GM12864 (cell line): ENCODE measurements around the gene VCX3A.

ENCODE experiments used
- DNase-seq: peaks from one replicate; pipeline ENCODE4 v3.0.0-alpha.2; 2011; ENCODE audit warnings: low read depth
- H3K4me3 ChIP-seq: 2 replicates; pipeline ENCODE4 v1.5.1; 2011; ENCODE audit warnings: mild to moderate bottlenecking, low read depth, low read length, control low read depth
- TF ChIP-seq, protein P1 (sequence below): IDR thresholded peaks from 2 replicates; pipeline ENCODE4 v1.5.1; 2011; ENCODE audit warnings: low read depth, mild to moderate bottlenecking, moderate library complexity, low read length, control low read depth, inconsistent platforms; ENCODE audit errors: missing control alignments

VCX3A gene

GRCh38 chrX:6517376-6517775, 17.5 kb downstream of the VCX3A start:
- TF ChIP-seq, protein P1, sequence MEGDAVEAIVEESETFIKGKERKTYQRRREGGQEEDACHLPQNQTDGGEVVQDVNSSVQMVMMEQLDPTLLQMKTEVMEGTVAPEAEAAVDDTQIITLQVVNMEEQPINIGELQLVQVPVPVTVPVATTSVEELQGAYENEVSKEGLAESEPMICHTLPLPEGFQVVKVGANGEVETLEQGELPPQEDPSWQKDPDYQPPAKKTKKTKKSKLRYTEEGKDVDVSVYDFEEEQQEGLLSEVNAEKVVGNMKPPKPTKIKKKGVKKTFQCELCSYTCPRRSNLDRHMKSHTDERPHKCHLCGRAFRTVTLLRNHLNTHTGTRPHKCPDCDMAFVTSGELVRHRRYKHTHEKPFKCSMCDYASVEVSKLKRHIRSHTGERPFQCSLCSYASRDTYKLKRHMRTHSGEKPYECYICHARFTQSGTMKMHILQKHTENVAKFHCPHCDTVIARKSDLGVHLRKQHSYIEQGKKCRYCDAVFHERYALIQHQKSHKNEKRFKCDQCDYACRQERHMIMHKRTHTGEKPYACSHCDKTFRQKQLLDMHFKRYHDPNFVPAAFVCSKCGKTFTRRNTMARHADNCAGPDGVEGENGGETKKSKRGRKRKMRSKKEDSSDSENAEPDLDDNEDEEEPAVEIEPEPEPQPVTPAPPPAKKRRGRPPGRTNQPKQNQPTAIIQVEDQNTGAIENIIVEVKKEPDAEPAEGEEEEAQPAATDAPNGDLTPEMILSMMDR = no peak
- no peak for DNase-seq
- H3K4me3 ChIP-seq = no peak overlapping the region

GRCh38 chrX:6506444-6506843, 28.5 kb downstream of the VCX3A start:
- no peak for DNase-seq
- H3K4me3 ChIP-seq = no peak overlapping the region
- TF ChIP-seq, protein P1 = no peak

- TF ChIP-seq, protein P1 = no peak
- no peak for DNase-seq
- no peak overlapping the region for H3K4me3 ChIP-seq
Observed at GRCh38 chrX:6505960-6506359, 29.0 kb downstream of the VCX3A start.

GRCh38 chrX:6500719-6501118, 34.2 kb downstream of the VCX3A start:
- TF ChIP-seq, protein P1 = no peak
- H3K4me3 ChIP-seq = no peak overlapping the region
- no peak for DNase-seq

GRCh38 chrX:6498324-6498723, 36.6 kb downstream of the VCX3A start:
- no peak overlapping the region for H3K4me3 ChIP-seq
- TF ChIP-seq, protein P1 = no peak
- DNase-seq = no peak
